Lower leg skin (tissue), 4 donors: ENCODE measurements around the gene ENAH. TPM values are rescaled to one million over a fixed set of nuclear protein-coding genes. Genes with fewer than 3 reads are reported as not detected.
"Not testable (repeated sequence)": the region's sequence is repeated elsewhere in the genome, so short reads cannot be mapped to it uniquely, and the experiment has no call there.

Experiments used
- DNase-seq, 2 donors: peaks; one replicate each; pipeline ENCODE4 v3.0.0-alpha.2; 2019; ENCODE audit warnings: low spot score in 2 of 2
- H3K4me3 ChIP-seq: fragments of 200-600 bp; sonication (generic); 2 replicates; pipeline ENCODE4 v1.5.1; 2017; ENCODE audit warnings: mild to moderate bottlenecking, low read depth; ENCODE audit not compliant: poor library complexity, severe bottlenecking
- POLR2A ChIP-seq, 2 donors: fragments of 450-650 bp; IDR thresholded peaks; one replicate each; pipeline ENCODE4 v1.6.1; 2016 to 2017; ENCODE audit warnings: antibody characterized with exemption in 2 of 2, mild to moderate bottlenecking in 1 of 2, moderate library complexity in 1 of 2
- WGBS, 2 donors: methylation state at CpG; one replicate each; pipeline ENCODE4 v1.1.5; 2018; 5-methylcytosine and 5-hydroxymethylcytosine counted together
- intact Hi-C: fragments of 100-400 bp; cut with DNase I; formaldehyde crosslinking; loops from one replicate; pipeline ENCODE4 v1.15.0; 2023; ENCODE audit warnings: low total_unique reads
- total RNA-seq, 4 donors: library from RNA; depleted of rRNA; stranded (reverse); fragments of >200 nt; gene quantifications; one replicate each; pipeline ENCODE4 v1.1.0, GENCODE V29; 2016
- TF ChIP-seq, protein P1 (sequence below), 3 donors: fragments of 450-650 bp; IDR thresholded peaks; one replicate each; pipeline ENCODE4 v1.5.1; 2016; ENCODE audit warnings: antibody characterized with exemption in 3 of 3, mild to moderate bottlenecking in 3 of 3, moderate library complexity in 2 of 3

Gene ENAH
- total RNA-seq, result 10 to 100 TPM; 32.5 to 37.4 (median 35.2) TPM

DNA sequence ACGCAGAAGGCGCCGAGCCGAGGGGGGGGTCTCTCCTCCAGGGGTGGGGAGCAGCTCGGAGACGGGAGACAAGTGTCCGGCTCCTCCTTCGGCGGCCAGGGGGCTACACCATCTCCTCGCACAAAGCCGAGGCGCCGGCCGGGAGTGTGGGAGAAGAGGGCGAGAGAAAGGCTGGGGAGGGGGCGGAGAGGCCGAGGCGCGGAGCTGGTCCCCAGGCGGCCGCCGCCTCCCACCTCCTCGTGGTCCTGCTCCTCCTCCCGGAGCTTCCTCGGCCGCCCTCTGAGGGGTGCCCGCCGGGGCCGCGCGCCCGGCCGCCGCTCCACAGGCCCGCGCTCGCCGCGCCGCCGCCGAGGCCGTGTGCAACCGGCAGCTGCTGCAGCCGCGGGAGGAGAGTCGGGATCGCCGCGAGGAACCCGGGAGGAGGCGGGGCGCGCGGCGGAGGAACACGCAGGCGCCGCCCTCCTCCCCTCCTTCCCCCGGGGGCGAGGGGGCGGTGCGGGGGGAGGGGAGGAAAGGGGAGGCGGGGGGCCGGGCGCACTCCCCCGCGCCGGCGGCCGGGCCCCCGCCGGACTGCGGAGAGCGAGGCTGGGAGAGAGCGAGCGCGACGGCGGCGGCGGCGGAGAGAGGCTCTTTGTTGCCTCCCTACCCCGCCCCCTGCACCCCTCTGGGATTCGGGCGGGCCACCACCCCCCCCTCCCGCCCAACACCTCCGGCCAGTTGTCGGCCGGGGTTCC lies at the start of gene ENAH:
Gene ENAH (minus strand): TSS at position 395 of the 734 bp plus-strand sequence. CDS start 433 bp downstream, outside the sequence.
- TF ChIP-seq POLR2A (IDR thresholded peaks at IDR 0.05), result no peak
- TF ChIP-seq, protein P1, sequence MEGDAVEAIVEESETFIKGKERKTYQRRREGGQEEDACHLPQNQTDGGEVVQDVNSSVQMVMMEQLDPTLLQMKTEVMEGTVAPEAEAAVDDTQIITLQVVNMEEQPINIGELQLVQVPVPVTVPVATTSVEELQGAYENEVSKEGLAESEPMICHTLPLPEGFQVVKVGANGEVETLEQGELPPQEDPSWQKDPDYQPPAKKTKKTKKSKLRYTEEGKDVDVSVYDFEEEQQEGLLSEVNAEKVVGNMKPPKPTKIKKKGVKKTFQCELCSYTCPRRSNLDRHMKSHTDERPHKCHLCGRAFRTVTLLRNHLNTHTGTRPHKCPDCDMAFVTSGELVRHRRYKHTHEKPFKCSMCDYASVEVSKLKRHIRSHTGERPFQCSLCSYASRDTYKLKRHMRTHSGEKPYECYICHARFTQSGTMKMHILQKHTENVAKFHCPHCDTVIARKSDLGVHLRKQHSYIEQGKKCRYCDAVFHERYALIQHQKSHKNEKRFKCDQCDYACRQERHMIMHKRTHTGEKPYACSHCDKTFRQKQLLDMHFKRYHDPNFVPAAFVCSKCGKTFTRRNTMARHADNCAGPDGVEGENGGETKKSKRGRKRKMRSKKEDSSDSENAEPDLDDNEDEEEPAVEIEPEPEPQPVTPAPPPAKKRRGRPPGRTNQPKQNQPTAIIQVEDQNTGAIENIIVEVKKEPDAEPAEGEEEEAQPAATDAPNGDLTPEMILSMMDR (IDR thresholded peaks at IDR 0.05), result no peak
- WGBS, 2 donors, result 0% methylated on average over 13 to 16 of the region's 90 CpGs
- DNase-seq, result peak; percentile 66 to 95
- intact Hi-C loops, result no loop called here
- peak within 1 kb of the TSS; percentile 90 for H3K4me3 ChIP-seq

DNA sequence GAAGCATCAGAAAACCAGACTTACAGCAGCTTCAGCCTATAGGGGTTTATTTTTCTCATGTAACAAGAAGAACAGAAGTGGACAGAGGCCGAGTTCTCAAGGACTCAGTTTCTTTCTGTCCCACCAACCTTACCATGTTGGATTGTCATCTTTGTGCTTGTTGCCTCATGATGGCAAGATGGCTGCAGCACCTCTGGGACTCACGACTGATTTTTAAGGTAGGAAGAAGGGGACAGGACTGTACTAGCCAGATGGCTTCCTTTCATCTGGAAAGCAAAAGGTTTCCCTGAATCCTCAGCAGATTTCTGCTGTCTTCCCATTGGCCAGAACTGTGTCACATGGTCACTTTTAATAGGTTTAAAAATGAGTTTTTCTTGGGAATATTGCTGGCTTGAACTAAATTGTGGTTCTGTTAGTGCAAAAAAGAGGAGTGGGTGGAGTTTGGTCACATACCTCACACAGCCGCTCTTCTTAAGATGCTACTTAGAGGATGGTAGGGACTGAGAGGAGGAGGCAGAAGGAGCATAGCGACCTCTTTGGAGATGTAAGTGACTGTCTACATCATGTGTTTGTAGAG lies 48.1 kb upstream of the ENAH start:
- WGBS, 2 donors, result 72 to 83% methylated on average over 4 of the region's 4 CpGs
- no peak for DNase-seq
- no peak for TF ChIP-seq POLR2A (IDR thresholded peaks at IDR 0.05)
- TF ChIP-seq, protein P1 (IDR thresholded peaks at IDR 0.05), result no peak
- H3K4me3 ChIP-seq, result no peak overlapping the region
- intact Hi-C loops, result no loop called here

DNA sequence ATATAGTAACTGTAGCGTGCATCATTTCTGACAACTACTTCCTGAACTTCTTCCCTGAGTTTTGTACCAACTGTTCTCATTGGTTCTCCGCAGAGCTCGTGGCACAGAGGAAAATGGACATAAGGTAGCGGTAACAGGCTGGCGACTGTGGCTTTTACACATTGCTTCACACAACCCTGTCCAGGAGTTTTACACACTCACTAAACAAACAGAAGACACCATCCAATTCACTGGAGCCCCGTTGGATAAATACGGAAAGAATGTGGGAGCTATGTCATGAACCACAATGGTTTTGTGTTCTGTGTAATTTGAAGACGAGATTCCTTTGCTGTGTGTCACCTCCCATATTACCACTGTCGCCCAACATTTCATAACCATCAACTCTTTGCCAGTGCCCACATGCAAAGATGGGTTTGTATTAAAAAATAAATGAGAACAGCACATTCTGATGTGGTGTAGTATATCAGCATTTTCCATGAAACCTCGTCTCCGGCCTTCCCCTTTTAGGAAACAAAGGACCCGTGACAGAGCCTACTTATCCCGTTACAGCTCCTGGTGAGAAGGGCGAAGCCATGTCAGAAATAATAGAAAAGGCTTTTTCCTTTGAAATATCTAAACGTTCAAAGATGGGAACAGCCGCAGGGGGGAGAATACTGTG lies 47.4 kb upstream of the ENAH start:
- 42 to 56% methylated on average over 16 of the region's 16 CpGs for WGBS, 2 donors
- H3K4me3 ChIP-seq, result no peak overlapping the region
- peak in 1 of 2 donors; percentile 31 for DNase-seq
- intact Hi-C loops, result no loop called here
- TF ChIP-seq POLR2A (IDR thresholded peaks at IDR 0.05), result no peak
- TF ChIP-seq, protein P1 (IDR thresholded peaks at IDR 0.05), result no peak

DNA sequence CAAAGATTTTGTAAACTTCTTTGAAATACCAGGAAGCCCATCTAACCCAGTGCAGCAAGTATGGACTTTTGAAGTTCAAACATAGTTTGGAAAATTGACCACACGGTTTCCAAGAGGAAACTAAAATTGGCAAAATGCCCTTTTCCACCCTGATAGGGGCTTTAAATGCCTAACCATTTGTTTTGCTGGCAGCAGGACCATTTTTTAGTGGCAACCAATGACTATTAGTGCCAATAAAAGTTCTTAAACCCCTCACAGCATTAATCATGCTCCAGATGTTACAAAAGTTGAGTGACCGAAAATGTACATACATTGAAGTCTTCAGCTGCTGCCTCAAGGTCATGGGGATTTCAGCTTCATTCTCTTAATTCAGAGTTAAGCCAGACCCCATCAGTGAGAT lies 46.4 kb upstream of the ENAH start:
- no peak for TF ChIP-seq POLR2A (IDR thresholded peaks at IDR 0.05)
- TF ChIP-seq, protein P1 (IDR thresholded peaks at IDR 0.05), result no peak
- no peak for DNase-seq
- WGBS, 2 donors, result 55 to 59% methylated on average over 2 of the region's 2 CpGs
- intact Hi-C loops, result no loop called here
- no peak overlapping the region for H3K4me3 ChIP-seq

DNA sequence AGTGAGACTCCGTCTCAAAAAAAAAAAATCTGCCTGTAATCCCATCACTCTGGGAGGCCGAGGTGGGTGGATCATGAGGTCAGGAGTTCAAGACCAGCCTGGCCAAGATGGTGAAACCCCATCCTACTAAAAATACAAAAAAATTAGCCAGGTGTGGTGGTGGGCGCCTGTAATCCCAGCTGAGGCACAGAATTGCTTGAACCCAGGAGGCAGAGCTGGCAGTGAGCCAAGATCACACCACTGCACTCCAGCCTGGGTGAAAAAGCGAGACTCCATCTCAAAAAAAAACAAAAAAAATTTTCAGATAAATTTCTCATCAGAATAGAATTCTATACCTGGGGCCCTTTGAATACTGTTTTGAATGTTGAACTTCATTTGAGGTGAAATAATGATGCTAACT lies 45.3 kb upstream of the ENAH start:
- 94 to 96% methylated on average over 4 of the region's 4 CpGs for WGBS, 2 donors
- intact Hi-C loops, DNase-seq, H3K4me3 ChIP-seq: not testable (repeated sequence)

DNA sequence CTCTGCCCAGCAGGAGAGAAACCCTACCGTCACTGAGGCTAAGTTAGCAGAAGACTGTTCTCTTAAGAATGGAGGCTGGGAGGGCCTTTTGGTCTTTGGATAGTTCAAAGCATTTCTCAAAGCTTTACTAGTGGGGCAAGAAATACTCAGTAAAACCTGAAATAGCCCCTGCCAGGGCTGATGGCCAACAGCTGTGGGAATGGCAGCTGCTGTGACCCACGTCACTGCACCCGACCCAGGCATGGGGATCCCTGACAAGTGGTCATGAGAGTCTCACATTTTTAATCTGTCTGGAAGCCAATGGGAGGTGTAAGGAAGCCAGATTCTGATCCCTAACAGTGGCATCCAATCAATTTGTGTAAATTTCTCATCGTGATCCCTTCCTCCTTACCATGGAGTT lies 44.5 kb upstream of the ENAH start:
- TF ChIP-seq POLR2A (IDR thresholded peaks at IDR 0.05), result no peak
- TF ChIP-seq, protein P1 (IDR thresholded peaks at IDR 0.05), result no peak
- intact Hi-C loops, result no loop called here
- WGBS, 2 donors, result 49 to 56% methylated on average over 4 of the region's 4 CpGs
- no peak overlapping the region for H3K4me3 ChIP-seq
- no peak for DNase-seq
